Right lobe of liver (tissue), 6 donors: ENCODE results near the gene MATN1. TPM values are rescaled to one million over a fixed set of nuclear protein-coding genes. Genes with fewer than 3 reads are reported as not detected.

Source experiments
- ATAC-seq, 4 donors: fragments of 200-7000 bp; cut with Tn5 transposase; one replicate each; pipeline ENCODE4 v1.9.1; 2020; ENCODE audit warnings: mild to moderate bottlenecking in 4 of 4, moderate library complexity in 4 of 4
- DNase-seq, 3 donors: peaks; one replicate each; pipeline ENCODE4 v3.0.0-alpha.2; 2020
- H3K27ac ChIP-seq, 3 donors: fragments of 200-600 bp; one replicate each; pipeline ENCODE4 v1.8.0; 2022
- H3K27me3 ChIP-seq, 2 donors: fragments of 200-600 bp; one replicate each; pipeline ENCODE4 v1.8.0; 2022
- H3K36me3 ChIP-seq, 4 donors: fragments of 200-600 bp; sonication (generic) in 1 of 4; one replicate each; pipeline versions ENCODE4 v1.5.1 to v1.8.0; 2017 to 2022; ENCODE audit warnings: control low read depth in 1 of 4
- H3K4me1 ChIP-seq, 4 donors: fragments of 200-600 bp; sonication (generic) in 1 of 4; one replicate each; pipeline versions ENCODE4 v1.5.1 to v1.8.0; 2017 to 2022; ENCODE audit warnings: control low read depth in 1 of 4
- H3K4me3 ChIP-seq, 3 donors: fragments of 200-600 bp; one replicate each; pipeline ENCODE4 v1.8.0; 2022
- H3K9me3 ChIP-seq, 4 donors: fragments of 200-600 bp; sonication (generic) in 1 of 4; one replicate each; pipeline versions ENCODE4 v1.5.1 to v1.8.0; 2017 to 2022; ENCODE audit warnings: control low read depth in 1 of 4
- CTCF ChIP-seq, 4 donors: fragments of 200-600 bp in 3 of 4; fragments of 450-650 bp in 1 of 4; IDR thresholded peaks; one replicate each; pipeline versions ENCODE4 v1.5.1 to v1.8.0; 2016 to 2022; ENCODE audit warnings: antibody characterized with exemption in 4 of 4, mild to moderate bottlenecking in 2 of 4
- POLR2A ChIP-seq: fragments of 450-650 bp; IDR thresholded peaks from one replicate; pipeline ENCODE4 v1.6.1; 2017; ENCODE audit warnings: antibody characterized with exemption, mild to moderate bottlenecking
- WGBS: methylation state at CpG from one replicate; pipeline ENCODE4 v1.1.6; 2018; ENCODE audit warnings: low coverage, low lambda C conversion rate; ENCODE audit not compliant: insufficient coverage; ENCODE audit errors: missing lambda C conversion rate; 5-methylcytosine and 5-hydroxymethylcytosine counted together
- intact Hi-C, 2 donors: fragments of 100-400 bp; cut with DNase I; formaldehyde crosslinking; loops; one replicate each; pipeline versions ENCODE4 v1.11.2 to v1.14.1; 2022
- total RNA-seq, 6 experiments: library from RNA; depleted of rRNA in 2 of 6; stranded (reverse); fragments of >200 nt in 2 of 6; fragmentation: NEBNext Ultra II Directional in 3 of 6; extraction: Animal tissue kit (Norgen Biotek cat#: 25700) in 3 of 6; gene quantifications; one replicate each; pipeline versions ENCODE4 v1.1.0 to v1.2.4, GENCODE V29; 2016 to 2023
- donor health status: DM: no; HTN: yes; CAD: no.
- donor health status: DM: no; HTN: no; CAD: no.
- donor health status: DM: no; HTN: no; CAD: no.
- donor health status: DM: no; HTN: yes; CAD: no.
- donor health status: DM: no; HTN: yes; CAD: no.

Gene MATN1
- total RNA-seq, 6 experiments from 2014 or later = not detected

GRCh38 chr1:30742300-30742962, 19.0 kb upstream of the MATN1 start:
- Histone ChIP-seq H3K36me3 (peaks cover 0 to 2% (median 0%) of the 10 kb centered on the region in 4 donors), H3K4me3 (no peak overlapping the region), H3K27me3 (no peaks in the 10 kb centered on the region), H3K9me3 (no peaks in the 10 kb centered on the region), H3K4me1 (no peaks in the 10 kb centered on the region), H3K27ac (no peak overlapping the region)
- ATAC-seq = no peak
- no peak for TF ChIP-seq POLR2A
- TF ChIP-seq CTCF (IDR thresholded peaks at IDR 0.05) = no peak
- no peak for DNase-seq
- WGBS = 43% methylated on average over 1 of the region's 11 CpGs
- intact Hi-C loops = no loop called here

GRCh38 chr1:30741239-30741894, 18.0 kb upstream of the MATN1 start:
- Histone ChIP-seq H3K9me3 (no peaks in the 10 kb centered on the region), H3K27ac (no peak overlapping the region), H3K4me1 (no peaks in the 10 kb centered on the region), H3K27me3 (no peaks in the 10 kb centered on the region), H3K36me3 (peaks cover 0 to 2% (median under 1%) of the 10 kb centered on the region in 4 donors), H3K4me3 (no peak overlapping the region)
- 55% methylated on average over 6 of the region's 12 CpGs for WGBS
- no peak for TF ChIP-seq POLR2A
- TF ChIP-seq CTCF (IDR thresholded peaks at IDR 0.05) = no peak
- ATAC-seq (no peak), DNase-seq (no peak)
- intact Hi-C loops = no loop called here

GRCh38 chr1:30740251-30741238, 17.2 kb upstream of the MATN1 start:
- 31% methylated on average over 4 of the region's 15 CpGs for WGBS
- Histone ChIP-seq H3K27ac (no peak overlapping the region), H3K4me1 (no peaks in the 10 kb centered on the region), H3K36me3 (peaks cover 0 to 2% (median 1%) of the 10 kb centered on the region in 4 donors), H3K9me3 (no peaks in the 10 kb centered on the region), H3K27me3 (no peaks in the 10 kb centered on the region), H3K4me3 (no peak overlapping the region)
- intact Hi-C loops = no loop called here
- ATAC-seq = no peak
- DNase-seq = no peak
- TF ChIP-seq POLR2A (no peak), CTCF (IDR thresholded peaks at IDR 0.05) (no peak)

GRCh38 chr1:30739601-30740000, 16.2 kb upstream of the MATN1 start:
- Histone ChIP-seq H3K27ac (no peak overlapping the region), H3K4me3 (no peak overlapping the region), H3K9me3 (no peaks in the 10 kb centered on the region), H3K4me1 (no peaks in the 10 kb centered on the region), H3K36me3 (peaks cover 0 to 2% (median 1%) of the 10 kb centered on the region in 4 donors), H3K27me3 (no peaks in the 10 kb centered on the region)
- ATAC-seq (no peak), DNase-seq (no peak)
- WGBS = no CpG with 5 or more reads among the region's 8 CpGs
- TF ChIP-seq POLR2A (no peak), CTCF (IDR thresholded peaks at IDR 0.05) (no peak)
- intact Hi-C loops = no loop called here
